ENCODE measurements around the gene POU3F3.

DNA sequence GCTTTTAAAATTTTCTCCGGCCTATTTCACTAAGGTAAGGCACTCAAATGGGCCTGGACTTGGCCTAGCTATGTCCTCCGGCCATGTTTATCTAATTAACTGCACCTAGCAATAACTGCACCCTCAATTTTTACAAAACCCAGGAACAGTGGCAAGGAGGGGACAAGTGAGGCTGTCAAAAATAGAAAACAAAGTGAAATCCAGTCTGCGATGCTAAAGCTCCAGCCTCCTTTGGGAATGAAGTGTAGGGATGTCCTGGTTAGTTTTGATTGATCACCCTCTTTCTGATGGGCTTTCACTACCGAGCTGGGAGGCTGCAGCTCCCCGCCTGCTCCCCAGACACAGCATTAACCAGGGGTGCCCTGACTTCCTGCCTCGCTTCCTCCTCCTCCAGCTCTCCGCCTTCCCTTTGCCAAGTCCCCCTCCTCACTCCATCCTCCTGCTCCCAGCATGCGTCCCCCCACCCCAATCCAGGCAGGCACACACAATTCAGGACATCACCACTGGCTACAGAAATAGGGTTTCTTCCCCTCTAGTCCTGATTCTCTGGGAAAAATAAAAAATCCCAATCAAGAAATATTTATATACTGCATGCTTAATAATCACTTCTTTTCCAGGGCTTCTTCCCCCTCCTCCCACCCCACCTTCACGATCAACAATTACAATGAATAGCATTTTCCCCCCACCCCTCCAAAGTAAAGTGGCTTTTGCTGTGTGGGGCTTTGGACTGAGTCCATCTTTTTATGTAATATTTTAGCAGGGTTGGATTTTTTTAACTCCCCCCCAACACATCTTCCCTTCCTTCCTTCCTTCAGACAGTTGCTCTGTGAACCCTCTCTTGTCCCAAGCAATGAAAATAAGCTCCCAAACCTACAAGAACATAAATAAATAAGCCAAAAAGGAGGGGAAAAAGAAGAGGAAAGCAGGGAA lies 3.3 kb upstream of the POU3F3 start:
- TF ChIP-seq, protein P1, sequence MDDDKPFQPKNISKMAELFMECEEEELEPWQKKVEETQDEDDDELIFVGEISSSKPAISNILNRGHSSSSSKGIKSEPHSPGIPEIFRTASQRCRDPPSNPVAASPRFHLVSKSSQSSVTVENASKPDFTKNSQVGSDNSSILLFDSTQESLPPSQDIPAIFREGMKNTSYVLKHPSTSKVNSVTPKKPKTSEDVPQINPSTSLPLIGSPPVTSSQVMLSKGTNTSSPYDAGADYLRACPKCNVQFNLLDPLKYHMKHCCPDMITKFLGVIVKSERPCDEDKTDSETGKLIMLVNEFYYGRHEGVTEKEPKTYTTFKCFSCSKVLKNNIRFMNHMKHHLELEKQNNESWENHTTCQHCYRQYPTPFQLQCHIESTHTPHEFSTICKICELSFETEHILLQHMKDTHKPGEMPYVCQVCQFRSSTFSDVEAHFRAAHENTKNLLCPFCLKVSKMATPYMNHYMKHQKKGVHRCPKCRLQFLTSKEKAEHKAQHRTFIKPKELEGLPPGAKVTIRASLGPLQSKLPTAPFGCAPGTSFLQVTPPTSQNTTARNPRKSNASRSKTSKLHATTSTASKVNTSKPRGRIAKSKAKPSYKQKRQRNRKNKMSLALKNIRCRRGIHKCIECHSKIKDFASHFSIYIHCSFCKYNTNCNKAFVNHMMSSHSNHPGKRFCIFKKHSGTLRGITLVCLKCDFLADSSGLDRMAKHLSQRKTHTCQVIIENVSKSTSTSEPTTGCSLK (tag by site-specific recombination; IDR thresholded peaks at IDR 0.05), result no peak
- TF ChIP-seq YY2 (tag by site-specific recombination; IDR thresholded peaks at IDR 0.05) (no peak), ZBTB17 (tag by site-specific recombination; IDR thresholded peaks at IDR 0.05) (no peak), ZNF133 (tag by site-specific recombination; IDR thresholded peaks at IDR 0.05) (no peak), ZFP41 (tag by site-specific recombination; IDR thresholded peaks at IDR 0.05; ENCODE audit: borderline replicate concordance) (no peak)
- TF ChIP-seq, protein P2, sequence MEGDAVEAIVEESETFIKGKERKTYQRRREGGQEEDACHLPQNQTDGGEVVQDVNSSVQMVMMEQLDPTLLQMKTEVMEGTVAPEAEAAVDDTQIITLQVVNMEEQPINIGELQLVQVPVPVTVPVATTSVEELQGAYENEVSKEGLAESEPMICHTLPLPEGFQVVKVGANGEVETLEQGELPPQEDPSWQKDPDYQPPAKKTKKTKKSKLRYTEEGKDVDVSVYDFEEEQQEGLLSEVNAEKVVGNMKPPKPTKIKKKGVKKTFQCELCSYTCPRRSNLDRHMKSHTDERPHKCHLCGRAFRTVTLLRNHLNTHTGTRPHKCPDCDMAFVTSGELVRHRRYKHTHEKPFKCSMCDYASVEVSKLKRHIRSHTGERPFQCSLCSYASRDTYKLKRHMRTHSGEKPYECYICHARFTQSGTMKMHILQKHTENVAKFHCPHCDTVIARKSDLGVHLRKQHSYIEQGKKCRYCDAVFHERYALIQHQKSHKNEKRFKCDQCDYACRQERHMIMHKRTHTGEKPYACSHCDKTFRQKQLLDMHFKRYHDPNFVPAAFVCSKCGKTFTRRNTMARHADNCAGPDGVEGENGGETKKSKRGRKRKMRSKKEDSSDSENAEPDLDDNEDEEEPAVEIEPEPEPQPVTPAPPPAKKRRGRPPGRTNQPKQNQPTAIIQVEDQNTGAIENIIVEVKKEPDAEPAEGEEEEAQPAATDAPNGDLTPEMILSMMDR (tag by site-specific recombination; IDR thresholded peaks at IDR 0.05), result no peak
- TF ChIP-seq, protein P3, sequence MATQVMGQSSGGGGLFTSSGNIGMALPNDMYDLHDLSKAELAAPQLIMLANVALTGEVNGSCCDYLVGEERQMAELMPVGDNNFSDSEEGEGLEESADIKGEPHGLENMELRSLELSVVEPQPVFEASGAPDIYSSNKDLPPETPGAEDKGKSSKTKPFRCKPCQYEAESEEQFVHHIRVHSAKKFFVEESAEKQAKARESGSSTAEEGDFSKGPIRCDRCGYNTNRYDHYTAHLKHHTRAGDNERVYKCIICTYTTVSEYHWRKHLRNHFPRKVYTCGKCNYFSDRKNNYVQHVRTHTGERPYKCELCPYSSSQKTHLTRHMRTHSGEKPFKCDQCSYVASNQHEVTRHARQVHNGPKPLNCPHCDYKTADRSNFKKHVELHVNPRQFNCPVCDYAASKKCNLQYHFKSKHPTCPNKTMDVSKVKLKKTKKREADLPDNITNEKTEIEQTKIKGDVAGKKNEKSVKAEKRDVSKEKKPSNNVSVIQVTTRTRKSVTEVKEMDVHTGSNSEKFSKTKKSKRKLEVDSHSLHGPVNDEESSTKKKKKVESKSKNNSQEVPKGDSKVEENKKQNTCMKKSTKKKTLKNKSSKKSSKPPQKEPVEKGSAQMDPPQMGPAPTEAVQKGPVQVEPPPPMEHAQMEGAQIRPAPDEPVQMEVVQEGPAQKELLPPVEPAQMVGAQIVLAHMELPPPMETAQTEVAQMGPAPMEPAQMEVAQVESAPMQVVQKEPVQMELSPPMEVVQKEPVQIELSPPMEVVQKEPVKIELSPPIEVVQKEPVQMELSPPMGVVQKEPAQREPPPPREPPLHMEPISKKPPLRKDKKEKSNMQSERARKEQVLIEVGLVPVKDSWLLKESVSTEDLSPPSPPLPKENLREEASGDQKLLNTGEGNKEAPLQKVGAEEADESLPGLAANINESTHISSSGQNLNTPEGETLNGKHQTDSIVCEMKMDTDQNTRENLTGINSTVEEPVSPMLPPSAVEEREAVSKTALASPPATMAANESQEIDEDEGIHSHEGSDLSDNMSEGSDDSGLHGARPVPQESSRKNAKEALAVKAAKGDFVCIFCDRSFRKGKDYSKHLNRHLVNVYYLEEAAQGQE (tag by site-specific recombination; IDR thresholded peaks at IDR 0.05), result no peak
- TF ChIP-seq, protein P4, sequence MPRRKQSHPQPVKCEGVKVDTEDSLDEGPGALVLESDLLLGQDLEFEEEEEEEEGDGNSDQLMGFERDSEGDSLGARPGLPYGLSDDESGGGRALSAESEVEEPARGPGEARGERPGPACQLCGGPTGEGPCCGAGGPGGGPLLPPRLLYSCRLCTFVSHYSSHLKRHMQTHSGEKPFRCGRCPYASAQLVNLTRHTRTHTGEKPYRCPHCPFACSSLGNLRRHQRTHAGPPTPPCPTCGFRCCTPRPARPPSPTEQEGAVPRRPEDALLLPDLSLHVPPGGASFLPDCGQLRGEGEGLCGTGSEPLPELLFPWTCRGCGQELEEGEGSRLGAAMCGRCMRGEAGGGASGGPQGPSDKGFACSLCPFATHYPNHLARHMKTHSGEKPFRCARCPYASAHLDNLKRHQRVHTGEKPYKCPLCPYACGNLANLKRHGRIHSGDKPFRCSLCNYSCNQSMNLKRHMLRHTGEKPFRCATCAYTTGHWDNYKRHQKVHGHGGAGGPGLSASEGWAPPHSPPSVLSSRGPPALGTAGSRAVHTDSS (tag by site-specific recombination; IDR thresholded peaks at IDR 0.05), result no peak

All from HEK293 (cell line).